IMR-90 (cell line): Measurements from ENCODE around the gene SLC22A5. TPM values are rescaled to one million over a fixed set of nuclear protein-coding genes. Genes with fewer than 3 reads are reported as not detected.

Experiments
- ATAC-seq: fragments of 200-7000 bp; cut with Tn5 transposase; 2 replicates; pipeline ENCODE4 v1.9.1; 2020; ENCODE audit warnings: low read depth, mild to moderate bottlenecking, moderate library complexity
- BruUV-seq: library from RNA; stranded (reverse); fragments of 400-500 nt; replicated peaks from 2 replicates; lab custom pipeline; 2021; lab: Mats Ljungman, UMichigan
- CTCF ChIA-PET: fragments of 300-600 bp; formaldehyde crosslinking; extraction: SDS; loops from one replicate; lab custom pipeline; 2021; ENCODE audit warnings: antibody characterized with exemption; lab: Yijun Ruan, JAX
- POLR2A ChIA-PET: fragments of 300-600 bp; sonication (Branson Sonifier 250); formaldehyde crosslinking; loops from one replicate; lab custom pipeline; 2022; ENCODE audit warnings: antibody characterized with exemption; ENCODE audit not compliant: unreplicated experiment; lab: Charles Lee
- DNase-seq: peaks from one replicate; pipeline ENCODE4 v3.0.0; 2013
- H2AFZ ChIP-seq: replicated peaks from 2 replicates; pipeline ENCODE3; 2013; ENCODE audit warnings: low read length, mild to moderate bottlenecking; ENCODE audit not compliant: poor library complexity
- H2AK5ac ChIP-seq: 2 replicates; pipeline ENCODE4 v1.6.1; 2013; ENCODE audit warnings: low read depth, low read length, inconsistent platforms
- H2AK9ac ChIP-seq: replicated peaks from 2 replicates; pipeline ENCODE3; 2013; ENCODE audit warnings: mild to moderate bottlenecking, low read depth, low read length, moderate library complexity; ENCODE audit not compliant: poor library complexity
- H2BK120ac ChIP-seq: 2 replicates; pipeline ENCODE4 v1.6.1; 2013; ENCODE audit warnings: low read depth, low read length, inconsistent platforms
- H2BK15ac ChIP-seq: 3 replicates; pipeline ENCODE4 v1.6.1; 2013; ENCODE audit warnings: low read depth, low read length, inconsistent platforms
- H2BK20ac ChIP-seq: 2 replicates; pipeline ENCODE4 v1.6.1; 2013; ENCODE audit warnings: low read depth, mild to moderate bottlenecking, inconsistent platforms, low read length, moderate library complexity
- H2BK5ac ChIP-seq: 2 replicates; pipeline ENCODE4 v1.6.1; 2013; ENCODE audit warnings: mild to moderate bottlenecking, low read depth, low read length, inconsistent platforms; ENCODE audit not compliant: poor library complexity, severe bottlenecking
- H3K14ac ChIP-seq: replicated peaks from 2 replicates; pipeline ENCODE4 v1.6.1; 2013; ENCODE audit warnings: low read depth, low read length, inconsistent platforms
- H3K18ac ChIP-seq: 2 replicates; pipeline ENCODE4 v1.6.1; 2013; ENCODE audit warnings: low read depth, low read length, control low read depth
- H3K23ac ChIP-seq: 2 replicates; pipeline ENCODE4 v1.6.1; 2013; ENCODE audit warnings: low read depth, low read length, inconsistent platforms
- H3K27ac ChIP-seq: 2 replicates; pipeline ENCODE4 v1.5.1; 2013; ENCODE audit warnings: mild to moderate bottlenecking, control low read depth, low read length; ENCODE audit not compliant: insufficient read depth
- H3K27me3 ChIP-seq: 2 replicates; pipeline ENCODE4 v1.6.1; 2013; ENCODE audit warnings: low read length; ENCODE audit not compliant: control insufficient read depth, insufficient read depth
- H3K36me3 ChIP-seq: 2 replicates; pipeline ENCODE4 v1.6.1; 2013; ENCODE audit warnings: low read length, mixed read lengths; ENCODE audit not compliant: control insufficient read depth, insufficient read depth
- H3K4ac ChIP-seq: 2 replicates; pipeline ENCODE4 v1.6.1; 2013; ENCODE audit warnings: low read depth, low read length, inconsistent platforms
- H3K4me1 ChIP-seq: 2 replicates; pipeline ENCODE4 v1.6.1; 2013; ENCODE audit warnings: low read length, mixed read lengths; ENCODE audit not compliant: control insufficient read depth, insufficient read depth
- H3K4me2 ChIP-seq: 2 replicates; pipeline ENCODE4 v1.6.1; 2013; ENCODE audit warnings: low read depth, mild to moderate bottlenecking, control low read depth, low read length, moderate library complexity
- H3K4me3 ChIP-seq: 2 replicates; pipeline ENCODE4 v1.5.1; 2013; ENCODE audit warnings: low read depth, mild to moderate bottlenecking, control low read depth, low read length, moderate library complexity; ENCODE audit not compliant: insufficient read depth
- H3K56ac ChIP-seq: 2 replicates; pipeline ENCODE4 v1.6.1; 2013; ENCODE audit warnings: low read length, inconsistent platforms; ENCODE audit not compliant: insufficient read depth; ENCODE audit errors: extremely low read depth
- H3K79me1 ChIP-seq, 2 experiments: 2 replicates each; pipeline ENCODE4 v1.6.1; 2013; ENCODE audit warnings: low read length in 2 of 2, inconsistent platforms in 1 of 2, low read depth in 1 of 2
- H3K9ac ChIP-seq: 2 replicates; pipeline ENCODE4 v1.6.1; 2013; ENCODE audit warnings: low read depth, low read length, control low read depth
- H3K9me1 ChIP-seq: 2 replicates; pipeline ENCODE4 v1.6.1; 2013; ENCODE audit warnings: low read length, inconsistent platforms; ENCODE audit not compliant: insufficient read depth
- H3K9me3 ChIP-seq: 2 replicates; pipeline ENCODE4 v1.6.1; 2013; ENCODE audit warnings: low read length; ENCODE audit not compliant: control insufficient read depth, insufficient read depth
- H4K20me1 ChIP-seq: 2 replicates; pipeline ENCODE4 v1.6.1; 2013; ENCODE audit warnings: low read length, inconsistent platforms; ENCODE audit not compliant: insufficient read depth
- H4K5ac ChIP-seq: 2 replicates; pipeline ENCODE4 v1.6.1; 2013; ENCODE audit warnings: mild to moderate bottlenecking, low read depth, low read length, control low read depth
- H4K8ac ChIP-seq, 2 experiments: 2 replicates each; pipeline ENCODE4 v1.6.1; 2013; ENCODE audit warnings: low read depth in 2 of 2, low read length in 2 of 2, control low read depth in 1 of 2, inconsistent platforms in 1 of 2
- H4K91ac ChIP-seq: 2 replicates; pipeline ENCODE4 v1.6.1; 2013; ENCODE audit warnings: low read depth, low read length, inconsistent platforms; ENCODE audit not compliant: insufficient read depth
- FOS ChIP-seq: fragments of 150-350 bp; IDR thresholded peaks from 2 replicates; pipeline ENCODE4 v1.6.1; 2016; ENCODE audit warnings: low read depth, low read length
- RCOR1 ChIP-seq: IDR thresholded peaks from 2 replicates; pipeline ENCODE4 v1.6.1; 2012; ENCODE audit warnings: mild to moderate bottlenecking, low read length, improper control_type of control experiment; ENCODE audit not compliant: insufficient replicate concordance
- SMC3 ChIP-seq: fragments of 150-350 bp; IDR thresholded peaks from 2 replicates; pipeline ENCODE4 v1.6.1; 2016; ENCODE audit warnings: low read depth, mild to moderate bottlenecking, antibody characterized with exemption, low read length, moderate library complexity
- WGBS, 2 experiments: methylation state at CpG; one replicate each; pipeline versions ENCODE4 v1.1.5 to v1.1.7; 2013; ENCODE audit warnings: missing lambda C conversion rate in 2 of 2; ENCODE audit not compliant: insufficient read length in 1 of 2; ENCODE audit errors: extremely low coverage in 2 of 2; 5-methylcytosine and 5-hydroxymethylcytosine counted together
- dilution Hi-C: fragments of 300-500 bp; cut with HindIII; formaldehyde crosslinking; loops from one replicate; pipeline ENCODE4 v1.14.3; 2018; ENCODE audit warnings: low sequenced_read_pairs; ENCODE audit not compliant: unreplicated experiment
- in situ Hi-C: fragments of 300-500 bp; cut with MboI; formaldehyde crosslinking; loops from 3 replicates; pipeline ENCODE4 v1.14.3; 2019; ENCODE audit warnings: low sequenced_read_pairs, inconsistent platforms, mixed read lengths
- intact Hi-C: fragments of 100-400 bp; cut with micrococcal nuclease; formaldehyde crosslinking; loops from 2 replicates; pipeline ENCODE4 v1.10.0; 2022
- polyA plus RNA-seq, 3 experiments: library from polyadenylated mRNA; depleted of rRNA; stranded (reverse); fragments of >200 nt; gene quantifications; 2 replicates each; pipeline ENCODE4 v1.2.3, GENCODE V29; 2012; ENCODE audit warnings: low replicate concordance in 1 of 3
- total RNA-seq: library from RNA; depleted of rRNA; stranded (reverse); fragments of >200 nt; gene quantifications from 2 replicates; pipeline ENCODE4 v1.2.3, GENCODE V29; 2012

The SLC22A5 gene
- total and polyA plus RNA-seq, 2 of the 4 experiments (the other 2 are of a cell fraction), result 6.1 to 7.1 TPM

GRCh38 chr5:132363431-132364112, 5.9 kb upstream of the SLC22A5 start:
- H3K9me1 ChIP-seq, result peaks cover 4% of the 10 kb centered on the region; the same call in 1 of the 2 replicates
- peak overlapping the region; percentile 27; the same call in 1 of the 2 replicates for H2BK20ac ChIP-seq
- intact Hi-C loops (loop anchor here (2.0 to 5.0 kb wide), 2 partner anchors 69 to 301 kb away; partner anchors contain the start of genes IL3 and SLC22A4), dilution Hi-C loops (no loop called here), in situ Hi-C loops (loop anchor here (10.0 kb wide), 1 partner anchor 299 kb away; the partner anchor contains the start of gene IL3)
- BruUV-seq, result no TSS peak
- H4K91ac ChIP-seq, result no peak overlapping the region
- no peak overlapping the region for H2BK15ac ChIP-seq
- ATAC-seq (peak; percentile 55), DNase-seq (peak; percentile 93)
- no peak overlapping the region for H3K4ac ChIP-seq
- no peaks in the 10 kb centered on the region for H3K36me3 ChIP-seq
- 23% methylated on average over 4 of the region's 7 CpGs; no CpG with 5 or more reads in 1 of the 2 experiments for WGBS, 2 experiments
- peaks cover 2% of the 10 kb centered on the region; the same call in 1 of the 2 replicates for H3K27me3 ChIP-seq
- ChIA-PET POLR2A (interaction anchor here (0.5 kb wide), 1 partner anchor 567 kb away, joined by 4 read pairs; the partner anchor contains the start of gene FNIP1), CTCF (no interaction called here)
- no peak overlapping the region for H3K27ac ChIP-seq
- no peak overlapping the region for H3K56ac ChIP-seq
- H3K9ac ChIP-seq, result no peak overlapping the region
- TF ChIP-seq SMC3 (no peak), FOS (0 out of 2 replicates have a peak, but pooled peaks have one; percentile 11), RCOR1 (peak; percentile 49)
- H4K20me1 ChIP-seq, result no peaks in the 10 kb centered on the region
- H3K4me2 ChIP-seq, result no peak overlapping the region
- no peak overlapping the region for H2AK9ac ChIP-seq
- H3K23ac ChIP-seq, result no peak overlapping the region
- H3K4me1 ChIP-seq, result peaks cover 4% of the 10 kb centered on the region; the same call in 1 of the 2 replicates
- H2AK5ac ChIP-seq, result no peak overlapping the region
- no peak overlapping the region for H2AFZ ChIP-seq
- H3K9me3 ChIP-seq, result no peaks in the 10 kb centered on the region
- no peak overlapping the region for H3K4me3 ChIP-seq
- H3K18ac ChIP-seq, result no peak overlapping the region
- no peak overlapping the region for H4K5ac ChIP-seq
- no peaks in the 10 kb centered on the region for H3K79me1 ChIP-seq
- no peak overlapping the region for H4K8ac ChIP-seq
- no peak overlapping the region for H2BK5ac ChIP-seq
- H3K14ac ChIP-seq, result no peak overlapping the region
- no peak overlapping the region for H2BK120ac ChIP-seq
